HG02885 (cell line): ENCODE measurements around the gene OR56A3.
"Not testable (repeated sequence)": the region's sequence is repeated elsewhere in the genome, so short reads cannot be mapped to it uniquely, and the experiment has no call there.

Experiments
- ATAC-seq: cut with Tn5 transposase; IDR thresholded peaks from one replicate; pipeline ENCODE4 v1.9.1; 2021; ENCODE audit warnings: mild to moderate bottlenecking; ENCODE audit not compliant: unreplicated experiment, poor library complexity

The OR56A3 gene

GRCh38 chr11:5941951-5942350, at the start of gene OR56A3:
Gene OR56A3, plus strand, starts transcription at chr11:5942251. Its CDS starts 5,096 bp downstream, at chr11:5947347.
- ATAC-seq, result no peak

- ATAC-seq, result no peak
These were observed 49.1 kb upstream of the OR56A3 start, which contains the start of gene OR52E5 for GRCh38 chr11:5892908-5893307. Gene OR52E5, plus strand, starts transcription at chr11:5893208. Its CDS starts 7,569 bp downstream, at chr11:5900777.

GRCh38 chr11:5899534-5899933, 42.5 kb upstream of the OR56A3 start:
- ATAC-seq, result no peak

- ATAC-seq, result no peak
These were observed 31.5 kb upstream of the OR56A3 start for GRCh38 chr11:5910540-5910939.

GRCh38 chr11:5922749-5923426, 19.2 kb upstream of the OR56A3 start:
- peak; percentile 85 for ATAC-seq

- peak; percentile 46 for ATAC-seq
These were observed 18.6 kb upstream of the OR56A3 start for GRCh38 chr11:5923427-5923776.

- no peak for ATAC-seq
These were observed 18.3 kb upstream of the OR56A3 start for GRCh38 chr11:5923794-5924193.

GRCh38 chr11:5928271-5928670, 13.8 kb upstream of the OR56A3 start:
- no peak for ATAC-seq

GRCh38 chr11:5928811-5929210, 13.2 kb upstream of the OR56A3 start:
- no peak for ATAC-seq

- ATAC-seq, result no peak
These were observed 12.3 kb upstream of the OR56A3 start for GRCh38 chr11:5929571-5930368.

GRCh38 chr11:5930614-5931013, 11.4 kb upstream of the OR56A3 start:
- ATAC-seq, result no peak

- no peak for ATAC-seq
These were observed 11.0 kb upstream of the OR56A3 start for GRCh38 chr11:5931061-5931460.

GRCh38 chr11:5932671-5933070, 9.4 kb upstream of the OR56A3 start:
- ATAC-seq, result no peak

- ATAC-seq, result no peak
These were observed 8.9 kb upstream of the OR56A3 start for GRCh38 chr11:5933116-5933515.

- no peak for ATAC-seq
These were observed 4.0 kb upstream of the OR56A3 start for GRCh38 chr11:5937868-5938602.

GRCh38 chr11:5938603-5938965, 3.5 kb upstream of the OR56A3 start:
- ATAC-seq, result no peak

- ATAC-seq, result no peak
These were observed 1.3 kb upstream of the OR56A3 start for GRCh38 chr11:5940748-5941147.

- no peak for ATAC-seq
These were observed 13.5 kb downstream of the OR56A3 start for GRCh38 chr11:5955586-5955985.

GRCh38 chr11:5960704-5961320, 18.8 kb downstream of the OR56A3 start:
- not testable (repeated sequence) for ATAC-seq

- ATAC-seq, result no peak
These were observed 24.9 kb downstream of the OR56A3 start for GRCh38 chr11:5966958-5967357.

GRCh38 chr11:5967708-5968107, 25.7 kb downstream of the OR56A3 start:
- ATAC-seq, result no peak
